ENCODE measurements around the gene WDFY2.

DNA sequence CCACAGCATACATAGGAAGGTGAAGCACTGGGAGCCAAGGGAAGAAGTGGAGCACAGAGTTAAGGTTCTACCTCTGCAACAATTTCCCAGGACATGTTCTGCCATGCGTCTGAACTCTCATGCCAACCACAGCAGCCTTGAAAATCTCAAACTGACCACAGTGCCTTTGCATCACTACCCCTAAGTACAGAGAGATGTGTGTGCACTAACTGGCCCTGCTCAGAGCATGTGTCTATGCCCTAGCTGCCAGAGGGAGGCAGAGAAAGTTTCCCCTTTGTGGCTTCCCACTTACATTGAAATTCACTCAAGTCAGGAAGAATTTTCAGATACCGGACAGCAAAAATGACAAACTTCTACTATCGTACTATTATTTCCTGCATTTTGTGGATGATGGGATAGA, 26.8 kb upstream of the WDFY2 start:
- TF ChIP-seq YY1 (IDR thresholded peaks at IDR 0.05) (no peak), FOXA1 (IDR thresholded peaks at IDR 0.05) (no peak), RAD21 (IDR thresholded peaks at IDR 0.05) (no peak), GABPA (IDR thresholded peaks at IDR 0.05 in 1 of 2, conservative IDR thresholded peaks at IDR 0.05 in 1 of 2) (no peak), TAF1 (conservative IDR thresholded peaks at IDR 0.05) (no peak), RXRA (IDR thresholded peaks at IDR 0.05) (no peak), EGR1 (IDR thresholded peaks at IDR 0.05; ENCODE audit: low read depth in 2 of 2) (no peak), SP1 (IDR thresholded peaks at IDR 0.05) (no peak), JUND (IDR thresholded peaks at IDR 0.05) (no peak)
- TF ChIP-seq, protein P1, sequence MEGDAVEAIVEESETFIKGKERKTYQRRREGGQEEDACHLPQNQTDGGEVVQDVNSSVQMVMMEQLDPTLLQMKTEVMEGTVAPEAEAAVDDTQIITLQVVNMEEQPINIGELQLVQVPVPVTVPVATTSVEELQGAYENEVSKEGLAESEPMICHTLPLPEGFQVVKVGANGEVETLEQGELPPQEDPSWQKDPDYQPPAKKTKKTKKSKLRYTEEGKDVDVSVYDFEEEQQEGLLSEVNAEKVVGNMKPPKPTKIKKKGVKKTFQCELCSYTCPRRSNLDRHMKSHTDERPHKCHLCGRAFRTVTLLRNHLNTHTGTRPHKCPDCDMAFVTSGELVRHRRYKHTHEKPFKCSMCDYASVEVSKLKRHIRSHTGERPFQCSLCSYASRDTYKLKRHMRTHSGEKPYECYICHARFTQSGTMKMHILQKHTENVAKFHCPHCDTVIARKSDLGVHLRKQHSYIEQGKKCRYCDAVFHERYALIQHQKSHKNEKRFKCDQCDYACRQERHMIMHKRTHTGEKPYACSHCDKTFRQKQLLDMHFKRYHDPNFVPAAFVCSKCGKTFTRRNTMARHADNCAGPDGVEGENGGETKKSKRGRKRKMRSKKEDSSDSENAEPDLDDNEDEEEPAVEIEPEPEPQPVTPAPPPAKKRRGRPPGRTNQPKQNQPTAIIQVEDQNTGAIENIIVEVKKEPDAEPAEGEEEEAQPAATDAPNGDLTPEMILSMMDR (IDR thresholded peaks at IDR 0.05; ENCODE audit: low read depth, low read length, missing input control), result no peak
- TF ChIP-seq, protein P2, sequence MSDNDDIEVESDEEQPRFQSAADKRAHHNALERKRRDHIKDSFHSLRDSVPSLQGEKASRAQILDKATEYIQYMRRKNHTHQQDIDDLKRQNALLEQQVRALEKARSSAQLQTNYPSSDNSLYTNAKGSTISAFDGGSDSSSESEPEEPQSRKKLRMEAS (IDR thresholded peaks at IDR 0.05), result no peak
- TF ChIP-seq, protein P3, sequence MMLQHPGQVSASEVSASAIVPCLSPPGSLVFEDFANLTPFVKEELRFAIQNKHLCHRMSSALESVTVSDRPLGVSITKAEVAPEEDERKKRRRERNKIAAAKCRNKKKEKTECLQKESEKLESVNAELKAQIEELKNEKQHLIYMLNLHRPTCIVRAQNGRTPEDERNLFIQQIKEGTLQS (IDR thresholded peaks at IDR 0.05), result no peak
